Mesenchymal stem cell (in vitro differentiated cells and primary cell): ENCODE data around the gene TTC27.
A peak's percentile ranks its signal among the peaks of the same experiment; 100 is the strongest.

ENCODE experiments used
- DNase-seq: peaks from one replicate; pipeline ENCODE4 v3.0.0-alpha.2; 2013
- H2AFZ ChIP-seq: one replicate; pipeline ENCODE4 v1.6.1; 2013; ENCODE audit warnings: low read depth, mild to moderate bottlenecking, control low read depth, inconsistent platforms, low read length, moderate library complexity
- H2AK5ac ChIP-seq: 2 replicates; pipeline ENCODE4 v1.6.1; 2013; ENCODE audit warnings: low read length, moderate library complexity, mild to moderate bottlenecking, inconsistent platforms; ENCODE audit not compliant: severe bottlenecking
- H2BK120ac ChIP-seq: one replicate; pipeline ENCODE4 v1.6.1; 2013; ENCODE audit warnings: low read depth, mild to moderate bottlenecking, inconsistent platforms, low read length, moderate library complexity
- H2BK12ac ChIP-seq, 2 experiments: one replicate each; pipeline ENCODE4 v1.6.1; 2013; ENCODE audit warnings: inconsistent platforms in 2 of 2, low read length in 2 of 2, mild to moderate bottlenecking in 2 of 2, moderate library complexity in 2 of 2, control low read depth in 1 of 2
- H2BK15ac ChIP-seq: one replicate; pipeline ENCODE4 v1.6.1; 2013; ENCODE audit warnings: mild to moderate bottlenecking, low read depth, inconsistent platforms; ENCODE audit not compliant: poor library complexity, severe bottlenecking
- H2BK5ac ChIP-seq: 2 replicates; pipeline ENCODE4 v1.6.1; 2013; ENCODE audit warnings: low read depth, mild to moderate bottlenecking, low read length, control low read depth, inconsistent platforms; ENCODE audit not compliant: poor library complexity, severe bottlenecking
- H3K14ac ChIP-seq, 2 experiments: one replicate each; pipeline ENCODE4 v1.6.1; 2013; ENCODE audit warnings: inconsistent platforms in 2 of 2, low read length in 2 of 2, control low read depth in 1 of 2, mild to moderate bottlenecking in 1 of 2, moderate library complexity in 1 of 2
- H3K18ac ChIP-seq, 2 experiments: one replicate each; pipeline ENCODE4 v1.6.1; 2013; ENCODE audit warnings: inconsistent platforms in 2 of 2, low read length in 2 of 2, control low read depth in 1 of 2, low read depth in 1 of 2, mild to moderate bottlenecking in 1 of 2
- H3K23ac ChIP-seq, 2 experiments: one replicate each; pipeline ENCODE4 v1.6.1; 2013; ENCODE audit warnings: inconsistent platforms in 2 of 2, low read length in 2 of 2, mild to moderate bottlenecking in 2 of 2, moderate library complexity in 2 of 2, control low read depth in 1 of 2
- H3K27ac ChIP-seq: 2 replicates; pipeline ENCODE4 v1.5.1; 2013; ENCODE audit warnings: mild to moderate bottlenecking, moderate library complexity, low read length, control low read depth, inconsistent platforms; ENCODE audit not compliant: poor library complexity, severe bottlenecking
- H3K27me3 ChIP-seq, 2 experiments: 2 replicates each; pipeline versions ENCODE4 v1.6.1 to v1.7.0; 2013; ENCODE audit warnings: low read length in 2 of 2, mild to moderate bottlenecking in 2 of 2, moderate library complexity in 2 of 2, control low read depth in 1 of 2, inconsistent platforms in 1 of 2; ENCODE audit not compliant: control insufficient read depth in 1 of 2, insufficient read depth in 1 of 2
- H3K36me3 ChIP-seq, 2 experiments: 2 replicates each; pipeline versions ENCODE4 v1.6.1 to v1.7.0; 2013; ENCODE audit warnings: low read length in 2 of 2, control low read depth in 1 of 2, inconsistent platforms in 1 of 2, low read depth in 1 of 2, mild to moderate bottlenecking in 1 of 2; ENCODE audit not compliant: insufficient read depth in 2 of 2, control insufficient read depth in 1 of 2
- H3K4ac ChIP-seq, 2 experiments: one replicate each; pipeline ENCODE4 v1.6.1; 2013; ENCODE audit warnings: inconsistent platforms in 2 of 2, low read length in 2 of 2, mild to moderate bottlenecking in 2 of 2, moderate library complexity in 2 of 2, control low read depth in 1 of 2, low read depth in 1 of 2
- H3K4me1 ChIP-seq: 2 replicates; pipeline ENCODE4 v1.6.1; 2013; ENCODE audit warnings: low read depth, low read length, control low read depth; ENCODE audit not compliant: control insufficient read depth, insufficient read depth
- H3K4me2 ChIP-seq: 2 replicates; pipeline ENCODE4 v1.6.1; 2013; ENCODE audit warnings: low read length, mild to moderate bottlenecking, inconsistent platforms; ENCODE audit not compliant: poor library complexity, severe bottlenecking
- H3K4me3 ChIP-seq, 2 experiments: 2 replicates each; pipeline versions ENCODE4 v1.5.1 to v1.7.0; 2013; ENCODE audit warnings: low read length in 2 of 2, mild to moderate bottlenecking in 2 of 2, control low read depth in 1 of 2, low read depth in 1 of 2; ENCODE audit not compliant: insufficient read depth in 1 of 2
- H3K79me1 ChIP-seq: replicated peaks from 2 replicates; pipeline ENCODE4 v1.6.1; 2013; ENCODE audit warnings: mild to moderate bottlenecking, control low read depth, low read length, inconsistent platforms; ENCODE audit not compliant: poor library complexity, severe bottlenecking
- H3K9ac ChIP-seq: 2 replicates; pipeline ENCODE4 v1.7.0; 2013; ENCODE audit warnings: mild to moderate bottlenecking, low read length, moderate library complexity
- H3K9me3 ChIP-seq: 2 replicates; pipeline ENCODE4 v1.7.0; 2013; ENCODE audit warnings: mild to moderate bottlenecking, low read length; ENCODE audit not compliant: control insufficient read depth
- H4K8ac ChIP-seq: one replicate; pipeline ENCODE4 v1.6.1; 2013; ENCODE audit warnings: inconsistent platforms, mild to moderate bottlenecking, low read length, moderate library complexity
- H4K91ac ChIP-seq: one replicate; pipeline ENCODE4 v1.6.1; 2013; ENCODE audit warnings: mild to moderate bottlenecking, low read length, inconsistent platforms
- WGBS: methylation state at CpG from one replicate; pipeline ENCODE4 v1.1.7; 2013; ENCODE audit warnings: mixed read lengths; 5-methylcytosine and 5-hydroxymethylcytosine counted together

Gene TTC27

DNA sequence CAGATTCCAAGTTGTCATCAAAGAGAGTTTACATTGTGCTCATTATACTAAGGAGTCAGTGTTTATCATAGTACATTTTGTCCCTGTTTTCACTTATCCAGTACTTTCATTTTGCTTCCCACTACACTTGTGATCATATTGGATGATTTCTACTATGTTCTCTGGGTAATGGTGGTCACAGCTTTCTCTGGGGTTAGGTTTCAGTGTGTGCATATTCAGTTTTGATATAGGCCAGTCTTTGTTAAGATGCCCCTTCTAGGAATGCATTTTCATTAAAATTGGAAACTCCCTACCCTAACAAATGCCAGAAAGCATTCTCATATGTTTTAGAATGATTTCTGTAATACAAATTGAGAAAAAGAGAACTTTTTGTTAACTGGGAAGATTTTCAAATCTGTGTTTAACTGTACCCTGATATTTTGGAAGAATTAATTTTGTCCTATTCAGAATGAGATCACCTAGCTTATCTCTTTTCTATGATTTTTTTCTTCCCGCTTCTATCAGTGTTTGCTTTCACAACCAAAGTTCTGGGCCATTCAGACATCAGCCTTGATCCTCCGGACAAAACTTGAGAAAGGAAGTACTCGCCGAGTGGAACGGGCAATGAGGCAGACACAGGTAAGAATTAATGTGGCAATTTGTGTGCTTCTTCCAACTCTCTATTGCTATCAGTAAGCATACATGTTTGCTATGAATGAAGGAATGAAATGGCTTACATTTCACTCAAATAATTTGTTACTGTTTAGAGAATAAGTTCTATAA is 74.6 kb downstream of the TTC27 start:
- Histone ChIP-seq H2BK15ac (no peak overlapping the region), H2BK12ac (no peak overlapping the region), H2BK5ac (no peak overlapping the region), H3K23ac (no peak overlapping the region), H3K27ac (no peak overlapping the region), H3K36me3 (peaks cover 5 to 15% of the 10 kb centered on the region in 2 experiments), H3K4me1 (no peaks in the 10 kb centered on the region), H4K8ac (no peak overlapping the region), H3K9ac (no peak overlapping the region), H2BK120ac (no peak overlapping the region), H3K79me1 (peaks cover 6% of the 10 kb centered on the region), H3K4me2 (no peak overlapping the region), H2AFZ (no peak overlapping the region), H3K4me3 (no peak overlapping the region), H4K91ac (no peak overlapping the region), H2AK5ac (no peak overlapping the region), H3K4ac (no peak overlapping the region), H3K9me3 (no peaks in the 10 kb centered on the region), H3K27me3 (no peaks in the 10 kb centered on the region), H3K14ac (no peak overlapping the region), H3K18ac (no peak overlapping the region)
- DNase-seq = no peak
- 99% methylated on average over 5 of the region's 5 CpGs for WGBS

DNA sequence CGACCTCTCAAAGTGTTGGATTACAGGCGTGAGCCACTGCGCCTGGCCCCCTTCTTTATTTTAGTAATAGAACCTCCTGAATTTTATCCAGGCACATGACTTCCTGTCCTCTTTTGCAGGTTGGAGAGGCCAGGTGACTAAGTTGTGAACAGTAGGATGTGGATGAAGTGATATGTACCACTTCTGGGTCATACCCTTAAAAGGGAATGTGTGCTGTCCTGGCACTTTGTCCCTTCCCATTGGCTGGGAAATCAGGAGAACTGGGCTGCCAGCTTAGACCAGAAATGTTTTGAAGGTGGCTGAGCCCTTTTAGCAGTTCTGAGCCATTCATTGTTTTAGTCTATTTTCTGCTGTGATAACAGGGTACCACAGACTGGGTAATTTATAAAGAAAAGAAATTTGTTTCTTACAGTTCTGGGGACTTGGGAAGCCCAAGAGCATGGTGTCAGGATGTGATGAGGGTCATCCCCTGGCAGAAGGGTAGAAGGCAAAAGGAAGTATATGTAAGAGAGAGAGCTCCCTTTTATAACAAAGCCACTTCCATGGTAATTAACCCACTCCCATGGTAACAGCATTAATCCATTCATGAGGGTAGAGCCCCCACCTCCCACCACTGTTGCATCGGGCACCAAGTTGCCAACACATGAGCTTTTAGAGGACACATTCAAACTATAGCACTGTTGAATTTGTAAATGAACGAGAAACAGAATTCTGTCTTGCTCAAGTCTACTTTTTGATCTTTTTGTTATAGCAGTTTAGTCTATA is 79.1 kb downstream of the TTC27 start:
- 94% methylated on average over 2 of the region's 5 CpGs for WGBS
- Histone ChIP-seq H3K4ac (no peak overlapping the region), H3K23ac (peak overlapping the region in 1 of 2 experiments; percentile 69), H2AK5ac (no peak overlapping the region), H2AFZ (no peak overlapping the region), H3K4me2 (no peak overlapping the region), H4K8ac (no peak overlapping the region), H2BK12ac (no peak overlapping the region), H3K4me1 (no peaks in the 10 kb centered on the region), H3K18ac (no peak overlapping the region), H3K9me3 (no peaks in the 10 kb centered on the region), H3K14ac (no peak overlapping the region), H2BK5ac (no peak overlapping the region), H3K36me3 (peaks cover 5 to 11% of the 10 kb centered on the region in 2 experiments), H3K27me3 (no peaks in the 10 kb centered on the region), H2BK120ac (no peak overlapping the region), H3K79me1 (peaks cover 2% of the 10 kb centered on the region), H3K4me3 (no peak overlapping the region), H2BK15ac (no peak overlapping the region), H4K91ac (no peak overlapping the region), H3K27ac (no peak overlapping the region), H3K9ac (no peak overlapping the region)
- DNase-seq = no peak

DNA sequence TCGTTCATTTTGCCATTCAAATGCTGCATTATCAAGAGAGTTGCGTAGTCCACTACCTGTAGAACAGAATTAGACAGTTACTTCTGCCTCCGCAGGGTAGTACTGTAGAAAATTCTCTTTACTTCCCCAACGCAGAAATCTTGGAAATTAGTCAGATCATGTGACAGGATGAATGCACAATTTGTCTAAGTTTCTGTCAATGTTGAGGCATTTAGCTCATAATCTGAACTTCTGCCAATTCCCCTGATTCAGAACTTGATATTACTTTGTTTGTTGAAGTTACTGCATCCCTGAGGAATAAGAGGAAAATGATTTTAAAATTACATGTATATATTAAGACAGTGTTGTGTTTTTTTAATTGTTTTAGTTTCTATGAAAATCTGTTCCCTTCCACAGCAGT is 83.4 kb downstream of the TTC27 start:
- Histone ChIP-seq H3K4ac (no peak overlapping the region), H3K4me2 (no peak overlapping the region), H2BK15ac (no peak overlapping the region), H3K4me1 (no peaks in the 10 kb centered on the region), H3K9me3 (no peaks in the 10 kb centered on the region), H3K27ac (peak overlapping the region; percentile 36), H4K8ac (no peak overlapping the region), H2AK5ac (no peak overlapping the region), H3K79me1 (peaks cover 5% of the 10 kb centered on the region), H2BK12ac (no peak overlapping the region), H2BK120ac (no peak overlapping the region), H2AFZ (no peak overlapping the region), H3K27me3 (no peaks in the 10 kb centered on the region), H4K91ac (no peak overlapping the region), H3K4me3 (no peak overlapping the region), H3K14ac (no peak overlapping the region), H3K23ac (no peak overlapping the region), H3K18ac (no peak overlapping the region), H3K36me3 (peaks cover 3% of the 10 kb centered on the region in 2 experiments), H2BK5ac (no peak overlapping the region), H3K9ac (peak overlapping the region; percentile 31)
- 63% methylated on average over 3 of the region's 4 CpGs for WGBS
- peak; percentile 35 for DNase-seq

DNA sequence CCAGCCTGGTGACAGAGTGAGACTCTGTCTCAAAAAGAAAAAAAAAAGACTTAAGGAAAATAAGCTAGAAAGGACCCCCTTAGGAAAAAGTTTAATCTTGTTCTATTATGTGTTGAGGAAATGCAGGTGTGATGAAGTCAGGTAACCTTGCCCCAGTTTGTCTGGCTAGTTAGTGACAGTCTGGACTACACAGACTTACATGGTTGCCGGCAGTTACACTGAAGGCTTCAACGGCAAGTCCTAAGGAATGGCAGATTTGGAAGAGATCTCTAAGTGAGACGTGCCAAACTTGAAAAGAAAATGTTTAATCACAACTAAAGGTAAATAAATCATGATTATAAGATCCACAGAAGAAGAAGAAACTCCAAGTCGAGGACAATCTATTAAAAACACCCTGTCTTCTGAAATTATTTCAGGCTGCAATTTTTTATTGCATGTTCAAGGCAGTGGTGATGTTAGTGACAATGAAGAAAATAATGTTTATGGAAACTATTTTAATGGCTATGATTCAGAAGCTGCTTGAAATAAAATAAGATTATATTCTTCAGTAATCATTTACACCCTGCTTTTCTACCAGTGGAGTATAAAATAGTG is 84.2 kb downstream of the TTC27 start:
- Histone ChIP-seq H2AFZ (no peak overlapping the region), H3K9ac (peak overlapping the region; percentile 34), H3K79me1 (peaks cover 2% of the 10 kb centered on the region), H3K36me3 (peaks cover under 1 to 3% of the 10 kb centered on the region in 2 experiments), H3K23ac (no peak overlapping the region), H3K14ac (no peak overlapping the region), H3K9me3 (no peaks in the 10 kb centered on the region), H4K91ac (no peak overlapping the region), H3K4ac (no peak overlapping the region), H2BK120ac (no peak overlapping the region), H4K8ac (no peak overlapping the region), H2BK5ac (no peak overlapping the region), H3K27ac (no peak overlapping the region), H3K27me3 (no peaks in the 10 kb centered on the region), H3K4me3 (peak overlapping the region in 1 of 2 experiments; percentile 13), H3K4me1 (no peaks in the 10 kb centered on the region), H2BK12ac (no peak overlapping the region), H3K4me2 (no peak overlapping the region), H2BK15ac (no peak overlapping the region), H2AK5ac (no peak overlapping the region), H3K18ac (no peak overlapping the region)
- no CpG with 5 or more reads among the region's 4 CpGs for WGBS
- no peak for DNase-seq
